OCI-LY3 (cell line): ENCODE measurements around the gene CHD5.

ENCODE experiments used
- CTCF ChIP-seq: fragments of 200-600, 300-600 bp; sonication (generic); IDR thresholded peaks from 2 replicates; pipeline ENCODE4 v1.5.1; 2014; ENCODE audit warnings: antibody characterized with exemption, low read length, low read depth
- EZH2phosphoT487 ChIP-seq: fragments of 200-600 bp; shearing (Covaris generic); IDR thresholded peaks from 2 replicates; pipeline ENCODE4 v1.6.1; 2018; ENCODE audit warnings: antibody characterized with exemption, mixed run types, low read depth

GRCh38 chr1:6171548-6172124 is 8.5 kb downstream of the CHD5 start:
- TF ChIP-seq EZH2phosphoT487 (no peak), CTCF (peak; percentile 52)
